T1000 (cell line): ENCODE measurements around the gene TMPRSS15.

Experiments used
- DNase-seq: peaks from one replicate; lab custom pipeline; 2025; ENCODE audit warnings: mixed read lengths; lab: John Stamatoyannopoulos, UW

The TMPRSS15 gene

DNA sequence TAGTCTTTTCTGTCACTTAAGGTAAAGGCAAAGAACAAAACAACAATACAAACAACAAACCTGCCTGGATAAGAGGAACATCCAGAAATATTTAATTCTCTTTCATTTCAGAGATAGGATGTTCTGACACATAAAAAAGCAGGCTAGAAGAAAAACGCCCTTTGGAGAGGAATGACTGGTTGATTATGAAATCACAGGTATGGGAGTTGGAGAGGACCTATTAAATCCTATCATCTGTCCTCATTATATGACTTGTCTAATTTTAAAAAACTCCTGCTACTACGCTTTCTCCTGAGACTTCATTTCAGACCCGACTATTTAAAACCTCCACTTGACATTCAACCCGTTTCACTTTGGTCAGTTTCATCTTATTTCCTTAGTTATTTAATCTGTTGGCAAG is 54.1 kb downstream of the TMPRSS15 start:
- no peak for DNase-seq

GRCh38 chr21:18340387-18340942 is 63.1 kb downstream of the TMPRSS15 start:
- no peak for DNase-seq

DNA sequence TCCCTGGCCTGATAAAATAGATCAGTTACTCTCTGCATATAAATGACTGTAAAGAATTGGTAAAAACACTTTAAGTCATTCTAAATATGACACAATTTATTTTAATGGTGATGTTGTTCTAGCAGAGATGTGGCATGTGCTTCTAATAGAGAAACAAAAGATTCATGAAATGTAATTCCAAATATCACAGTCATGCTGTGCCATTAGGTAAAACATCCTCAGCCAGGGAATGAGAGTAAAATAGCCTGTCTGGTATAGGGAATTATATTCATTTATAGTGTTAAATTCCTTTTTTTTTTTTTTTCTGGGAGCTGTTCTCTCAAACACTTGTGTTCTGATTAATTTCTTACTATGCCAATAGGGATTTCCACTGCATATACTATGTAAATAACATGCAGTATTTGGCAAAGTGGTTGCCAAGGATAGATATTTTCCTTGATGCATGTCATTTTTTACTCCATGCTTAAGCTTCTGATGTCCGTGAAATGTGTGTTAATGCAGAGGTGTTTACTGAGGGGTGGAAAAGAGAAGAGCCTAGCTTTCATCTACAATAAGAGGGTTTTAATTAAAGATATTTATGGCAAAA is 67.8 kb downstream of the TMPRSS15 start:
- no peak for DNase-seq

- no peak for DNase-seq
These were observed 69.5 kb downstream of the TMPRSS15 start for GRCh38 chr21:18334066-18334465.

GRCh38 chr21:18318156-18318555 is 85.4 kb downstream of the TMPRSS15 start:
- DNase-seq, result no peak

- no peak for DNase-seq
These were observed 105.4 kb downstream of the TMPRSS15 start for GRCh38 chr21:18298228-18298627.

DNA sequence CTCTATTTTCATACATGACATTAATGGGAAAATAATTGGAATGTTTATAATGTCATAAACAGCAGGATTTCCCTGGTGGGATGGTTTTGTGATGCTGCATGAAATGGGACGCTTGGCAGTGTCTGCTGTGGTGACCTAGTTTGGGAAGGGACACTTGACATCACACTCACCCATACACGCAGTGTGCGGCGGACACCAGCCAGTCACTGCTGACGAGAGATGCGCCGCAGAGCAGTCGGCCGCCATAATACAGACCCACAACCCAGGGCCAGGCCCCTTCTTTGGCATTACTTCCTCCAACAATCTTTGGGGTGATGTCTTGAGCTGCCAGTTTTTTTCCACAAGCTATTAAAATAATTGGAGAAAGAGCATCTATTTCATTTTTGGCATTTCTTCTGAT is 109.5 kb downstream of the TMPRSS15 start:
- DNase-seq, result no peak

DNA sequence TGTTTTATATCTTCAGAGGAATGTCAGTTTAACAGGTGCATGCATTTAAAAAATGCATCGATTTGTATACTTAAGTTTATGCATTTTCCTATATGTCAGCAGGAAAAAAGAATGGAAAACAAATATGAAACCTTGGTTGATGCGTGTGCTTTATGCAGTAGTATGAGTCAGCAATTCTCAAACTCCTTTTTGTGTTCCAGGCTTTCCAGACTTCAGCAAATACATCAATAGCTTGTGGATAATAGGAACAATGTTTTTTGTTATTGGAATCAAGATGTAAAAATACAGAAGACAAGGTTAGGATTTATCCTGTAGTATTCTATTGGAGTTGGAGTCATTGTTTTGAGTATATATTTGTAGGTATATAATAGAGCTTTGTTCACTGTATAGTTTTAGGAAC is 113.7 kb downstream of the TMPRSS15 start:
- DNase-seq, result no peak

GRCh38 chr21:18285379-18285778 is 118.2 kb downstream of the TMPRSS15 start:
- DNase-seq, result no peak

- no peak for DNase-seq
These were observed 127.8 kb downstream of the TMPRSS15 start for GRCh38 chr21:18275781-18276180.

DNA sequence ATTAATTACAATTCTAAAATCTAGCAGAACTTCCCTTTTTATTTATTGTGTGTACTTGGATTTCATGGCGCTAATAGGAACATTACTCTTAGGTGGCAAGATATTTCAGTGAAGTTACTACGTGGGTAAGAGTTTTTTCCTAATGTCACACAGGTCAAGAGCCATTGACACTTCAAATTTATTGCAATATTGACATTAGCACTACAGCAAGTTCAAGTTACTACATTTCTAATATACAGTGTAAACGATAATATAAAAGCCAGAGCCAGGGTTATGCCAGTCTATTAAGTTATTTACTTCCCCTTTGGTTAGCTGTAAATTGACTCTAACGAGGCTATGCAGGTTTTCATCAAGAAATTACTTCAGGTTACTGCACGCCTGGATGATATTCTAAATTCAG is 129.2 kb downstream of the TMPRSS15 start:
- DNase-seq, result no peak

DNA sequence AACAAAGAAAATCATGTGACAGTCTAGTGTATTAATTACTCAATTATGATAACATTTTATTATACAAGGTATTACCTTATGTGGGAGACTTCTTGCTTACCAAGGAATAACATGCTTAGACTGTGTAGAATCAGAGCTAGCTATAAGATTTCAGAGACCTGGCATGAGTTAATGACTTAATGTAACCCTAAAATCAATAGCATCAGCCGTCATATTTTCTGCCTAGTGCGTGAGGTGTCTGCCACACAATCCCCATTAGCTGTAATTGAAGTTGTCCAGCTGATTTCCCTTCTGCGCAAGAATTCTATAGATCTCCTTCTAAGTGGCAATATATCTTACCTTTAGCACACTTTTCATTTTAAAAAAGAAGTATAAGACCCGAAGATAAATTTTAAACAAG is 130.2 kb downstream of the TMPRSS15 start:
- DNase-seq, result no peak

- DNase-seq, result no peak
These were observed 133.7 kb downstream of the TMPRSS15 start for GRCh38 chr21:18269856-18270255.

DNA sequence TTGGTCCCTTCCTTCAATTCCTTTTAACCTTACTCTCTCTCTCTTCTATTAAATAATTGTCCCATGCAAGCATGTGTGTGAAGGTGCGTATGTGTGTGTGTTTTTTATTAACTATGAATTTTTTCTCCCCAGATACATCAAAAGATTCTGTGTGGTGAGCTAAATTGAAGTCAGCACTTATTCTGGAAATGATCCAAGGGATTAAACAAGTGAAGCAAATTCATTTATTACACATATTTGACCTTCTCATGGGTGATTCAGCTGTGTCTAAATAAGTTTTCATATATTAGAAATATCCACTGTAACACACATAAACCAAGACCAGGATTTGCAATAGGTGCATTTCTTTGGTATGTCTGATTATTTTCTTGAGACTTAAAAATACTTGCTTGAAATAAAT is 134.7 kb downstream of the TMPRSS15 start:
- no peak for DNase-seq

- DNase-seq, result no peak
These were observed 136.1 kb downstream of the TMPRSS15 start for GRCh38 chr21:18267496-18267895.

DNA sequence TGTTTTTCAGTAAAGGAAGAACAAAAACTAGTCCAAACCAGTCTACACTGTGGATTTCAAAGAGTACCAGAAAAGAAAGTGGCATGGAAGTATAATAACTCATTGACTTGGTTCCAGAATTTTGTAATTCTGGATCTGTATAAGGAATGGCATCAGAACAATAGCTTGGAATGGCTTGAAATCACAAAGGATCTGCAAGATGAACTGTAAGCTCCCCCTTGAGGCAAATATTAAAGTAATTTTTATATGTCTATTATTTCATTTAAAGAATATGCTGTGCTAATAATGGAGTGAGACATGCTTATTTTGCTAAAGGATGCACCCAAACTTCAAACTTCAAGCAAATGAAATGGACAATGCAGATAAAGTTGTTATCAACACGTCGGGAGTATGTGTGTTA is 137.6 kb downstream of the TMPRSS15 start:
- no peak for DNase-seq

DNA sequence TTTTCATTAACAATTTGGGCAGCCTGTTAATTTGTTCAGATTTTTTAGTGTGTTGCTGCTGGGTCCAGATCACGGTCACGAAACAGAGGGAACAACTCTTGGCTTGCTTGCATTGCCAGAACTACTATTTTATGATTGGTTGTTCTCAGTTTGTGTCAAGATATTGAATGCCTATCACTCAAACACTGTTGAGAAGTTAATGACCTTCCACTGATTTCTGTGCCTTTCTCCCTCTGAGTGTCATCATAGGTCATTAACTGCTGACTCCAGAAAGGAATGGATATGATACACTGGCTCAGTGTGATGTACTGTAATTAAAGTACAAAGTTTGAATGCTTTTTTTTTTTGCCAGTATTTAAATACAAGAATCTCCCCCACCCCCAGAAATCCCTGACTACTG is 149.8 kb downstream of the TMPRSS15 start:
- DNase-seq, result no peak

GRCh38 chr21:18253221-18253620 is 150.4 kb downstream of the TMPRSS15 start:
- no peak for DNase-seq

DNA sequence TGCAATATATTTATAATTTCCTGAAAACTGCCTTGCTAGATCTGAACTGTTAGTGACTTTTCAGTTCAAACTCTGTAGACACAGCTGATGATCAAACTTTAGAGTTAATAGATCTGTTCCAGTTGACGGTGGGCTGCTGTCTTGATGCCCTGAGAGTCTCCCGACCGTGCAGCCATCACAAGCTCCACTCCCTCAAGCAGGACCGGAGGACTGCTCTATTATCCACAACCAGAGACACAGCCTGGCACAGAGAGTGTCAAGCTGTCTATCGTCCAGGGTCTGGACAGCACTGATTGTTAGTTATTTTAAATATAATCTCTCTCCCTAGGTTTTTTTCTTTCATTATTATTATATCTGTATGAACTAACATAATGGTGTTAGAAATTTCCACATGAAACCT is 150.9 kb downstream of the TMPRSS15 start:
- DNase-seq, result no peak

GRCh38 chr21:18252256-18252655 is 151.3 kb downstream of the TMPRSS15 start:
- no peak for DNase-seq

DNA sequence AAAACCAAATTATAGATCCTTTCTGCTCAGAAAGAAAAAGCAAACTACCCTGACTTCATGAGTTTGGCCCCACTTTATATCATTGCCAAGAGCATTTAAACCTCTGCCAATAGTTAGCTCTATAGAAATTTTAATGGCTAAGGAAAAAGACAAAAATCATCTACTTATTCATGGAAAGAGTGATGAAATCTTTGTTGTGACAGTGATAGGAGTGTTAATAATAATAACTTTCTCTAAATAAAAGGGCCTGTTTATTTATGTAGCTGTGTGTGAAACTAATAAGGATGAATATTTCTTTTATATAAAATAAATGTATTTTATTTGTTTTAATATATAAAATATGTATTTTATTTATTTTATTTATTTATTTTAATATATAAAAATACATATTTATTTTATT is 152.5 kb downstream of the TMPRSS15 start:
- no peak for DNase-seq

DNA sequence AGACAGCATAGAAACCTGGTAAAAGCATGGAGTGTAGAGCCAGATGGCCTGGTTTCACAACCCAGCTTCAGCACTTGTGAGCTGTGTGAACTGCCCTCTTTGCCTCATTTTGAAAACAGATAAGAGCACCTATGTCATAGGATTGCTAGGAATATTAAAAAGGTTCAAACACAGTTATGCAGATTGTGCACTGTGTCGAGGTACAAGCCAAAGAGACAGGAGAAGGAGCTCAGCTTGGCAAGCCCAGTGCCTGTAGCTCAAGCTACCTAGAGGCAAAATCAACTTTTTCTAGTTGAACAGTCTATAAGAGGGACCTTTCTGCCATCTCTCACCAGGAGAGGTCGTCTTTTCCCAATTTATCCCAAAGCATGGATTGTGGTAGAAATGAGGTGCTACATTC is 153.9 kb downstream of the TMPRSS15 start:
- no peak for DNase-seq

GRCh38 chr21:18248171-18248570 is 155.4 kb downstream of the TMPRSS15 start:
- DNase-seq, result no peak

- no peak for DNase-seq
These were observed 158.1 kb downstream of the TMPRSS15 start for GRCh38 chr21:18245464-18245967.
